IPS-18a (cell line): Measurements from ENCODE around the gene SPAG5.

Experiments
- H3K27ac ChIP-seq: one replicate; pipeline ENCODE4 v1.5.1; 2013; ENCODE audit warnings: low read length
- H3K27me3 ChIP-seq: one replicate; pipeline ENCODE4 v1.6.1; 2013; ENCODE audit warnings: mild to moderate bottlenecking, low read length; ENCODE audit not compliant: control insufficient read depth, insufficient read depth
- H3K36me3 ChIP-seq: one replicate; pipeline ENCODE4 v1.6.1; 2013; ENCODE audit warnings: low read depth, low read length; ENCODE audit not compliant: control insufficient read depth
- H3K4me1 ChIP-seq: one replicate; pipeline ENCODE4 v1.6.1; 2013; ENCODE audit warnings: low read depth, low read length; ENCODE audit not compliant: control insufficient read depth
- H3K4me3 ChIP-seq: one replicate; pipeline ENCODE4 v1.5.1; 2013; ENCODE audit warnings: low read length
- H3K9ac ChIP-seq: one replicate; pipeline ENCODE4 v1.6.1; 2013; ENCODE audit warnings: mild to moderate bottlenecking, low read length, moderate library complexity
- H3K9me3 ChIP-seq: one replicate; pipeline ENCODE4 v1.6.1; 2013; ENCODE audit warnings: low read depth, low read length; ENCODE audit not compliant: control insufficient read depth

Gene SPAG5

GRCh38 chr17:28598799-28599310 lies at the start of gene SPAG5:
Gene SPAG5, minus strand, starts transcription at chr17:28599025. Its CDS starts 79 bp downstream, at chr17:28598946.
- H3K9me3 ChIP-seq: no peaks in the 10 kb centered on the region
- H3K27me3 ChIP-seq: no peaks in the 10 kb centered on the region
- peak within 1 kb of the TSS; percentile 84 for H3K9ac ChIP-seq
- H3K27ac ChIP-seq: peak within 1 kb of the TSS; percentile 36
- no peaks in the 10 kb centered on the region for H3K36me3 ChIP-seq
- peaks cover 3% of the 10 kb centered on the region for H3K4me1 ChIP-seq
- H3K4me3 ChIP-seq: peak within 1 kb of the TSS; percentile 68

- Histone ChIP-seq H3K4me3 (no peak overlapping the region), H3K9ac (no peak overlapping the region), H3K9me3 (no peaks in the 10 kb centered on the region), H3K27me3 (no peaks in the 10 kb centered on the region), H3K4me1 (peaks cover 4% of the 10 kb centered on the region), H3K27ac (no peak overlapping the region), H3K36me3 (peaks cover 26% of the 10 kb centered on the region)
Observed at GRCh38 chr17:28646039-28646754, 47.4 kb upstream of the SPAG5 start.

GRCh38 chr17:28645576-28645939 lies 46.7 kb upstream of the SPAG5 start:
- H3K9me3 ChIP-seq: no peaks in the 10 kb centered on the region
- H3K4me3 ChIP-seq: peak overlapping the region; percentile 83
- peaks cover 4% of the 10 kb centered on the region for H3K4me1 ChIP-seq
- H3K27me3 ChIP-seq: no peaks in the 10 kb centered on the region
- peaks cover 32% of the 10 kb centered on the region for H3K36me3 ChIP-seq
- H3K27ac ChIP-seq: peak overlapping the region; percentile 25
- peak overlapping the region; percentile 73 for H3K9ac ChIP-seq

- peak within 1 kb of the TSS; percentile 83 for H3K4me3 ChIP-seq
- no peaks in the 10 kb centered on the region for H3K9me3 ChIP-seq
- peak within 1 kb of the TSS; percentile 25 for H3K27ac ChIP-seq
- H3K9ac ChIP-seq: peak within 1 kb of the TSS; percentile 73
- peaks cover 4% of the 10 kb centered on the region for H3K4me1 ChIP-seq
- no peaks in the 10 kb centered on the region for H3K27me3 ChIP-seq
- H3K36me3 ChIP-seq: peaks cover 35% of the 10 kb centered on the region
Observed at GRCh38 chr17:28644787-28645575, 46.2 kb upstream of the SPAG5 start, which contains the start of gene BLTP2. Gene BLTP2, minus strand, starts transcription at chr17:28645158. Its CDS starts 102 bp downstream, at chr17:28645056.

- peaks cover 4% of the 10 kb centered on the region for H3K4me1 ChIP-seq
- H3K36me3 ChIP-seq: peaks cover 42% of the 10 kb centered on the region
- H3K9me3 ChIP-seq: no peaks in the 10 kb centered on the region
- peak overlapping the region; percentile 73 for H3K9ac ChIP-seq
- H3K27me3 ChIP-seq: no peaks in the 10 kb centered on the region
- H3K4me3 ChIP-seq: peak overlapping the region; percentile 83
- H3K27ac ChIP-seq: peak overlapping the region; percentile 3
Observed at GRCh38 chr17:28643983-28644786, 45.4 kb upstream of the SPAG5 start.

- no peak overlapping the region for H3K4me3 ChIP-seq
- H3K4me1 ChIP-seq: peaks cover 2% of the 10 kb centered on the region
- no peak overlapping the region for H3K27ac ChIP-seq
- H3K36me3 ChIP-seq: peaks cover 63% of the 10 kb centered on the region
- H3K9me3 ChIP-seq: no peaks in the 10 kb centered on the region
- no peak overlapping the region for H3K9ac ChIP-seq
- H3K27me3 ChIP-seq: no peaks in the 10 kb centered on the region
Observed at GRCh38 chr17:28641579-28641978, 42.8 kb upstream of the SPAG5 start.

GRCh38 chr17:28635506-28635905 lies 36.7 kb upstream of the SPAG5 start:
- Histone ChIP-seq H3K27me3 (no peaks in the 10 kb centered on the region), H3K4me3 (no peak overlapping the region), H3K9ac (no peak overlapping the region), H3K27ac (no peak overlapping the region), H3K36me3 (peaks cover 96% of the 10 kb centered on the region), H3K9me3 (no peaks in the 10 kb centered on the region), H3K4me1 (no peaks in the 10 kb centered on the region)

- no peak overlapping the region for H3K4me3 ChIP-seq
- no peaks in the 10 kb centered on the region for H3K9me3 ChIP-seq
- H3K27ac ChIP-seq: no peak overlapping the region
- H3K4me1 ChIP-seq: no peaks in the 10 kb centered on the region
- H3K36me3 ChIP-seq: peaks cover 96% of the 10 kb centered on the region
- no peak overlapping the region for H3K9ac ChIP-seq
- H3K27me3 ChIP-seq: no peaks in the 10 kb centered on the region
Observed at GRCh38 chr17:28634206-28634865, 35.5 kb upstream of the SPAG5 start.

GRCh38 chr17:28626818-28627217 lies 28.0 kb upstream of the SPAG5 start:
- H3K36me3 ChIP-seq: peaks cover 74% of the 10 kb centered on the region
- H3K27ac ChIP-seq: no peak overlapping the region
- no peak overlapping the region for H3K4me3 ChIP-seq

GRCh38 chr17:28624148-28624547 lies 25.3 kb upstream of the SPAG5 start:
- no peaks in the 10 kb centered on the region for H3K27me3 ChIP-seq
- H3K4me1 ChIP-seq: no peaks in the 10 kb centered on the region
- peaks cover 79% of the 10 kb centered on the region for H3K36me3 ChIP-seq
- H3K9me3 ChIP-seq: no peaks in the 10 kb centered on the region
- no peak overlapping the region for H3K9ac ChIP-seq
- no peak overlapping the region for H3K4me3 ChIP-seq
- H3K27ac ChIP-seq: no peak overlapping the region

More at GRCh38 chr17:28626818-28627217, 28.0 kb upstream of the SPAG5 start:
- H3K9ac ChIP-seq: no peak overlapping the region
- H3K27me3 ChIP-seq: no peaks in the 10 kb centered on the region
- no peaks in the 10 kb centered on the region for H3K9me3 ChIP-seq
- H3K4me1 ChIP-seq: no peaks in the 10 kb centered on the region
